GM18858 (cell line): Measurements from ENCODE around the gene CHID1.

Source experiments
- ATAC-seq: cut with Tn5 transposase; IDR thresholded peaks from one replicate; pipeline ENCODE4 v1.9.1; 2021; ENCODE audit not compliant: unreplicated experiment

Gene CHID1

DNA sequence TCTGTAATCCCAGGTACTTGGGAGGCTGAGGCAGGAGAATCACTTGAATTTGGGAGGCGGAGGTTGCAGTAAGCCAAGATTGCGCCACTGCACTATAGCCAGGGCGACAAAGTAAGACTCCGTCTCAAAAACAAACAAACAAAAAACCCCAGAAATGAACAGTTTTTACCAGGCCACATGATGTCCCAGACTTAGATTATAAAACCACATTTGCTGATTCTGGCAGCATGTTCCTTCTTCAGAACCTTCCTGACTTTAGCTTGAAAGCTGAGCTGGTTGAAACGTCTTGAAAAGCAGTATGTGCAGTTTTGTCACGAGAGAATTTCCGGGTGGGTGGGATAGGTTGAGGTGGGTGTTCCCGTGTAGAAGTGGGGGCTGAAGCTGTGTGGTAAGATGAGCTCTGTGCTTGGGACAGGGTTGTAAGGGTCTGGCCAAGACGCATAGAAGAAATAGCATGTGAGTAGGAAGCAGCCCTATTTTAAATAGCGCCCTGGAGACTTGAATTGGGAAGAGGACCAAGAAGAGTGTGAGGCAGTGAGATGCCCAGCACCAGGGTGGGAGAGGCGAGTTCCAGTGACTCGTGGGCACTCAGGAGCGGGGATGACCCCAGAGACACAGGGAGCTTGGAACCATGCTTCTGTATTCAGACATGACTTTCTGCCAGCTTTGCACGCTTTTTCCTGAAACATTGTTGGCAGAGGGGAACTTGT lies 22.7 kb upstream of the CHID1 start:
- no peak for ATAC-seq

- no peak for ATAC-seq
Observed at GRCh38 chr11:932435-932834, 21.8 kb upstream of the CHID1 start.

- no peak for ATAC-seq
Observed at GRCh38 chr11:931385-931784, 20.8 kb upstream of the CHID1 start.

GRCh38 chr11:929405-929804 lies 18.8 kb upstream of the CHID1 start:
- ATAC-seq = no peak

DNA sequence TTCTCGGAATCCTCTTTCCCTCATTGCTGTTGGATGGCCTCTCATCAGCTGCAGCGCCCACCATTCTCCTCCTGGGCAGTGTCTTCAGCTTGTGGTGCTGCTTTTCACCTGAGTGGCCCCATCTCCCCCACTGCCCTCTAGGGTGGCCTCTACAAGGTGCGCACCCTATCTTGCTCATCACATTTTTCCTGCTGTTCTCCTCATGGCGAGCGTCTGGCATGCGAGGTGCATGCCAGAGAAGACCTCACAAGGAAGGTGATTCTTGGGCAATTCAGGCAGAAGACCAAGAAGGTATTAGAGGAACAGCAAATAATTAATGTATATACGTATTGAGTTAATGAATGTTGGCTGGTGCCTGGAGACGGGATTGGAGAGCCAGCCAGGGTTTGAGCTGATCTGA lies 18.2 kb upstream of the CHID1 start:
- no peak for ATAC-seq

GRCh38 chr11:927871-928270 lies 17.3 kb upstream of the CHID1 start:
- no peak for ATAC-seq

- no peak for ATAC-seq
Observed at GRCh38 chr11:926341-926916, 15.8 kb upstream of the CHID1 start.

GRCh38 chr11:925496-926301 lies 15.1 kb upstream of the CHID1 start, which contains the start of gene AP2A2:
AP2A2 (plus strand) TSS chr11:925870; CDS start chr11:926022, 152 bp downstream.
- peak; percentile 39 for ATAC-seq

GRCh38 chr11:925158-925495 lies 14.5 kb upstream of the CHID1 start:
- ATAC-seq = no peak

DNA sequence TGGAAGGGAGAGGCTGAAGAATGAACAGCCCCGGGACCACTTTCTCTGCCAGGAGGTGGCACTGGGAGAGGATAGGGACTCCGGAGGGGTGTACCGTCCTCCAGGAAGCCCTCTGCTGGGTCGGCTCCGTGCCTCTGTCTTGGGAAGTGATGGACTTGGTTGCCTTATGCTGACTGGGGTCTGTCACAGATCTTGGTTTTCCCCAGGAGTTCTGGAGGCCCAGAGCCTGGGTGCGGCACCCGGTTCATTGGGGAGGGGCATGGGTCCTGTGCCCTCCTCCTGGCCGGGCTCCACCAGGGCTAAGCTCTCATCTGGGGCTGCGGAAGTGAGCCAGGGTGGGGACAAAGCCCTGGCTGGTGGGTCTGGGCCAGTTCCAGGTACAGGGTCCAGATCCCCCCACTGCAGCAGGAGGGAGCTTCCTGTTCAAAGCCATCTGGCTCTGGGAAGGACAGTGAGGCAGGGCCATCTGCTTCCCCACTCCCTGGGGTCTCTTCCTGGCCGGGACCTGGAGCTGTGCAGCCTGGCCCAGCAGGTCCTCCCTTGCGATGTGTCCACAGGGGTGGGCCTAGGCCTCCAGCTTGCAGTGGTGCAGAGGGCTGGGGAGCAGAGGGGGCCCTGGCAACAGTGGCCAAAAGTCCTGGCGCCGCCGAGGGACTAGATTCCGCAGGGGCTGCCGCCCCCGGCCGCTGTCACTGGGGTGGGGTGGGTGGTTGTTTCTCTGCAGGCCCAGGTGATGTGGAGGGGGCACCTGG lies 14.0 kb upstream of the CHID1 start:
- ATAC-seq = no peak

GRCh38 chr11:923691-924405 lies 13.2 kb upstream of the CHID1 start:
- no peak for ATAC-seq

GRCh38 chr11:921921-922678 lies 11.5 kb upstream of the CHID1 start:
- no peak for ATAC-seq

DNA sequence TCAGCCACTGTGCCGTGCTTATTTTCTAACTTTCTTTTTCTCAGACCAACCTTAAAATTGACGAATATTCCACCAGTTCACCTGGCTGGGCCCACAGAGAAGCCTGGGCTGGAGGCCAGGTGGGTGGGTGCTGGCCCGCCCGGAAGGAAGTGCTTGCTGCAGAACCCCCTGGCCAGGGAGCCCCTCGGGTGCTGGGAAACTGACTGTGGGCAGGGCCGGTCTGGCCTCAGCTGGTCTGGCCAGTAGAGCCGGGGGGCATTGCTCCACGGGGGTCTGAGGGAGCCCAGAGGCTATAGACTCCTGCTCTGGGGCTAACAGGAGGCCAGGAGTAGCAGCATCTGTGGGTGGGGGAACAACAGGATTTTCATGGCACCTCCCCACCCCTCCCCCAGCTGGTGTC lies 6.8 kb upstream of the CHID1 start:
- ATAC-seq = no peak

GRCh38 chr11:914747-915501 lies 4.3 kb upstream of the CHID1 start:
- no peak for ATAC-seq

DNA sequence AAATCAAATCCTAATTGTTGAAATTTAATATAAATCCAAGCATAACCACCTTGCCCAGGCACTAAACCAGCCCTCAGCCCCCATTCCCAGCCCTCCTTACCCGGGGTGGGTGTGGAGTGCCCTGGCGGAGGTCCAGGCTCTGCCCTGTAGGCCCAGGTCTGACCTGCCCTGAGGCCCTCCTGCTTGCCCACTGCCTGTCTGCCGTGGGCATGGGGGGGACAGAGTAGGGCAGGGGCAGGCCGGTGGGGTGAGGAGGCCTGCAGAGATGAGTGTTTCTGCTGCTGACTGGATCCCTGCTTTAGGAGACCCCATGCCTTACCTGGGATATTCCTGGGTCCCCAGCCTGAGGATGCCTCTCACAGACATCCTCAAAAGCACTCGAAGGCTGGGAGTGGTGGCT lies 3.6 kb upstream of the CHID1 start:
- ATAC-seq = no peak

DNA sequence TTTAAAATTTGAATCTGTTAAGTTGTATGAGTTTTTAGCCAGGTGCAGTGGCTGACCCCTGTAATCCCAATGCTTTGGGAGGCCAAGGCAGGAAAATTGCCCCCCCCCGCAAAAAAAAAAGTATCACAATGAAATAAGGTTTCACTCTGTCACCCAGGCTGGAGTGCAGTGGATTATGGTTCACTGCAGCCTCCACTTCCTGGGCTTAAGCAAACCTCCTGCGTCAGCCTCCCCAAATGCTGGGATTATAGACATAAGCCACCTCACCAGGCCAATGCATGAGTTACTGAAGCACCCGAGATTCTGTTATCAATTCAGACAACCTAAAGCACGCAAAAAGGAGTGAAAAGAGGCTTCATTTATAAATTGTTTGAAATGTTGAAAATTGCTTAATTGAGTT lies 2.4 kb upstream of the CHID1 start:
- ATAC-seq = no peak

- no peak for ATAC-seq
Observed at GRCh38 chr11:912266-912665, 1.7 kb upstream of the CHID1 start.

- no peak for ATAC-seq
Observed at GRCh38 chr11:911890-912219, 1.2 kb upstream of the CHID1 start.

- peak; percentile 26 for ATAC-seq
Observed at GRCh38 chr11:911031-911889, 650 bp upstream of the CHID1 start.
